Right forelimb (tissue), 1 donor: ENCODE results near the gene SLC25A51.
"Not testable (repeated sequence)": the region's sequence is repeated elsewhere in the genome, so short reads cannot be mapped to it uniquely, and the experiment has no call there.

Experiments
- DNase-seq: peaks from one replicate; pipeline ENCODE4 v3.0.0-alpha.2; 2018

The SLC25A51 gene

DNA sequence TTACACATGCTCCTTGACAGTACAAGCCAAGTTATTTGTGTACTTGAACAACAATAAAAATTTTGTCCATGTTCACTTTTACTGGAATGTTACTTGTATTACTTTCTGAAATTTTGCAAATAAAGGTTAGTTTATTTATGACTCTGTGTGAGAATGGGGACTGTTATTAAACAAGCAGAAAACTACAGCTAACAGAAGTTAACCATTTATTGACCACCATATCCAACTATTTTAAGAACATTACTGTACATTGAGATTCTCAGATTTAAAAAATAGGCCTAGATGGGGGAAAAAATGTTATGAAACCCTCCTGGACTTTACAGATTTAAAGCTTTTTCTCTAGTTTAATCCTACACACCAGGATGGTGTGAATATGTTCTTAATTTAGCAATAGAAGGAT, 1.8 kb downstream of the SLC25A51 start:
- no peak for DNase-seq

DNA sequence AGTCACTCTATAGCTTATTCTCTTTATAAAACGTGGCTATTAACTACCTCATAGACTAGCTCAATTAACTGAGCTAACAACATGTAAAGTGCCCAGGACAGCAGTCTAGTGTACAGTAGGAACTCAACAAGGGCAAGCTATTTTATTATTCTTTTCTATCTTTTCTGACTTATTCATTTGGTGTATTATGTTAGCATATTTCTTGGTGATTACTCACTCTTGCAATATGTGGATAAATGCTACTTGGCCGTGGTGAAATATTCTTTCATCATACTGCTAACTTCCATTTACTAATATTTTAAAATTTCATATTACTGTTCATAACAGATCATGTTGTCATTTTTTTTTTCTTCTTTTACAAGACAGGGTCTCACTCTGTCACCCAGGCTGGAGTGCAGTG, 4.9 kb downstream of the SLC25A51 start:
- no peak for DNase-seq

DNA sequence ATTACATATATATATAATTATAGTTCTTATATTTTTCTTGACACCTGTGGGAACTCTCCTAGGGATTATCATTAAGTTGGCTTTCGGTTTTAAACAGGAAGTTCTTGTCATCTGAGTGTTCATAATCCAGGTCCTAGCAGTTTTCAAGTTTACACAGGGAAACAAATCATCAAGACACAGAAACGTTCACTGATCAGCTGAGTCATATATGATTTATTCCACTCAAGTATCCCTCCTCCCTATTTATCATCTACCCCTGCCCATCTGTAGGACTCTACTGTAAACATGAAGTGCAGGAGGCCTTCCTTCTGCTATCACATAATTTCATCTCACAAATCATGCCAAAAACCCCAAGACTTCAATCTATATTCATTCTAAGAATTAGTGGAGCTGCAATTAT, 6.3 kb downstream of the SLC25A51 start:
- no peak for DNase-seq

DNA sequence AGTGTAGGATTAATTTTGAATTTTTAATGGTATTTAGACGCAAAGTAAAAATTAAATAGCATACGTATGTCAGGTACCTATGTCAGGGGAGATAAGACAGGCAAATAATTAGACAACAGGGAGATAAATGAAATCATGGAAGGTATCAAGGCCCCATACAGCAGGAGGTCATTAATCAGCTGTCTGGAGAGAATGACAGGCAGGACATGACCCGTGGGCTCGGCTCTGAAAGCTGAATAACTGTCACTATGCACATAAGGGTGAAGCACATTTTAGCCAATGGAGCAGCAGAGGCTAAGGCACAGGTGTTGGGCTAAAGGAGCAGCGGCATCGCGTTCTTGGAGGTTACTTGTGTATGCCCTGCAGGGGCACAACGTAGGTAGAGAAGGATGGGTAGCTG, 11.9 kb downstream of the SLC25A51 start:
- no peak for DNase-seq

DNA sequence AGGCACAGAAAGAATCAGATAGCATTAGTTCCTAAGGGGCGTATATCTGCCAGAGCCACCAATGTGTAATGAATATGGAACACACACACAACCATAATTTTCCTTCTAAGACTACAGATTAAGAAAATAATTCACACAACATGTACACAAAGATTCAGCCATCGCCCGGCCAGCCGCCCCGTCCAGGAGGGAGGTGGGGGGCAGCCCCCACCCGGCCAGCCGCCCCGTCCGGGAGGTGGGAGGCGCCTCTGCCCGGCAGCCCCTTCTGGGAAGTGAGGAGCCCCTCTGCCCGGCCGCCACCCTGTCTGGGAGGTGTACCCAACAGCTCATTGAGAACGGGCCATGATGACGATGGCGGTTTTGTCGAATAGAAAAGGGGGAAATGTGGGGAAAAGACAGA, 12.9 kb downstream of the SLC25A51 start:
- not testable (repeated sequence) for DNase-seq

DNA sequence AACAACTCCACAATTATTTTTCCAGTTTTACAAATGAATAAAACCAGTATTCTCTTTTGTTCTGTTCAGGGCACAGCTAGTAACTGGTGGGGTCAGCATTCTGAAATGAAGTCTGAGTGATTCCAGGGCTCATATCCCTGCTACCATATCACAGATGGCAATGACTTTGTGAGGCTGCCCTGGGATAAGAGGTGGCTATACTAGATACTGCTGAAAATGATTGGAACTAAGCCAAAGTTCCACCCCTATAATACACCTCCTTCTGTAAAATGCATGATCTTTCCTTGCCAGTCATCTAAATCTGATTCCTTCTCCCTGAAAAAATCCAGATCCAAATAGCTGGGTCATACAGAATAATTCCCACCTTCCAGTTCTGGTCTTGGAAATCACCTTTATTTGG, 14.4 kb downstream of the SLC25A51 start:
- DNase-seq, result no peak

DNA sequence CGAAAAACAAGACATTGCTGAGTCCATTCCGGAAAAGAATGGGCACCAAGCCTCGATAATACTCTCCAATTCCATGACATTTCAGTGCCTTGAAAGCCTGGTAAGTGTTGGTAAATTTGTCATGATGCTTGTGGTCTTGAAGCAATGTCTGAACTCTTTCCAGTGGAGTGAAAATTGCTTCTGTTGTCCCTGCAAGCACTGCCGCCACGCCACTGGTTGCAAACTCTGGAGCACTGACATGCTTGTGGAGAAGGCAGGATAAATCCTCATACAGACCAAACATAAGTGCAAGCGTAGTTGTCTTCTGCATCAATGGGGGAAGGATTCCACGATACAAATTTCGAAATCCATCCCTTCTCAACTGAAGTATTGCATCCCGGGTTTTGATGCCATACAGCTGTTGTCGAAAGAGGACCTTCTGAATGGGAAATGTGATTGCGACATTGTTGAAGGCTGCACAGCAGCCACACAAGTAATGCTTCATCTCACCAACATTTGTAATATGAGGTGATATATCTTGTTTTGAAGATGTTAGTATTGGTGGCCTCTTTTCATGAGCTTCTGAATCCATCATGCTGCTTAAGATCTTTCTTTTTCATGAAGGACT, 15.8 kb downstream of the SLC25A51 start:
- not testable (repeated sequence) for DNase-seq

DNA sequence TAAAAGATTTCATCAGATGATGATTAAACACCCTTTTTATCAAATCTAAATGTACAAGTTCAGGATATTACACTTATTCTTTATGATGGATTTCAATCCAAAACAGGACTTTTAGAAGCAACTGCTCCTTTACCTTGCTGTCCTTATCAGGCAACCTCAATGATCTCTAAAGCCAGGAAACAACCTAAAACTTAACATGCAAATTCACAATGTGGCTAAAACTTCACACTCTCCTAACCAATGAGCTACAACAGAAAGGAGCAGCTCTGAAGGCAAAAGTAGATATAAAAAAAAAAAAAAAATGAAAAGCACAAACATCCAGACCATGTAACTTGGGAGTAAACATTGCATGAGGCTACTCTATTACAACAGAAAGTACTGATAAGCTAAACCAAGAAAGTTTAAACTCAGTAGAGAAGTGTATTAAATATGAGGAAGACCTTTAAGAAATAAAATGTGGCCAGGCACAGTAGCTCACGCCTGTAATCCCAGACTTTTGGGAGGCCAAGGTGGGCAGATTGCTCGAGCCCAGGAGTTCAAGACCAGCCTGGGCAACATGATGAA, 22.9 kb downstream of the SLC25A51 start:
- DNase-seq, result no peak

DNA sequence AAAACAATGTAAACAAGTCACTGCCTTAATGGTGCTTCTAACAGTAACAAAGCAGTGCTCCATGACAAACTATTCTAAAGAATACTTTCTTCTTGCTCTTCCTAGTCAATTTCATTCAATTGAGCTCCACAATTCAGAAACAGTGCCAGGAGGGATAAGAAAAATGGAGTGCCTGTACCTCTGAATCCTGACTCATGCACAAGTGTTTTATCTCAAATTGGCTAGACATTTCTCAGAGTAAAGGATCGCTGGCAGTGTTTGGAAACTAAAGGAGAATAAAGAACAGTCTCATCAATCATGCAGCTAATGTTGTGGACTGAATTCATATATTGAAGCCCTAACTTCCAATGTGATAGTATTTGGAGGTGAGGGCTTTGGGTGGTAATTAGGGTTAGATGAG, 27.6 kb downstream of the SLC25A51 start:
- DNase-seq, result no peak

DNA sequence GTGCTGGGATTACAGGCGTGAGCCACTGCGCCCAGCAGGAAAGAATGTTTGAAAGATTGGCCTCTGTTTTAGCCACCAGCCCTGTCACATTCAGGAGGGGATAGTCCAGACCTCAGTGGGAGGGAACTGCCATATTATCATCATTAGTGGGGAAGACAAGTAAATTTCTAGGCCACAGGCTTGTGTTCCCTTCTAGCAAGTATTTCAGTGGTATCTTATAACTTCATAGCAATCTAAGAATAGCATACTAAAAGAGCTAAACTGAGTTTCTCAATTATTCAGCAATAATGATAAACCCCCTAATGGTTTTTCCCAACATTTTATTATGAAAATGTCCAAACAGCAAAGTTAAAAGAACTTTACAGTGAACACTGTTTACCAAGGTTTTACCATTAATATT, 30.0 kb downstream of the SLC25A51 start:
- DNase-seq, result no peak

DNA sequence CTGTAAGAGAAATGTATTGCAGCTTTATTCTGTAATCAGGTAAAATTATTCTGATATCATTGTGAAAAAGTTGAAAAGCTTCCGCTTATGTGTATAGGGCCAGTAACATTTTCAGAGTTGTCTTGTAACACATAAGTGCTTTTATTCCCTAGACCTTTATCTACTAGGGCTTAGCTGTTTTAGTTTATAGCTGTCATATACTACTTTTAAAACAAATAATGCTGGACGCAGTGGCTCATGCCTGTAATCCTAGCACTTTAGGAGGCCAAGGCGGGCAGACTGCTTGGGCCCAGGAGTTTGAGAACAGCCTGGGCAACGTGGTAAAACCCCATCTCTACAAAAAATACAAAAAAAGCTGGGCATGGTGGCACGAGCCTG, 33.1 kb downstream of the SLC25A51 start:
- DNase-seq, result no peak

DNA sequence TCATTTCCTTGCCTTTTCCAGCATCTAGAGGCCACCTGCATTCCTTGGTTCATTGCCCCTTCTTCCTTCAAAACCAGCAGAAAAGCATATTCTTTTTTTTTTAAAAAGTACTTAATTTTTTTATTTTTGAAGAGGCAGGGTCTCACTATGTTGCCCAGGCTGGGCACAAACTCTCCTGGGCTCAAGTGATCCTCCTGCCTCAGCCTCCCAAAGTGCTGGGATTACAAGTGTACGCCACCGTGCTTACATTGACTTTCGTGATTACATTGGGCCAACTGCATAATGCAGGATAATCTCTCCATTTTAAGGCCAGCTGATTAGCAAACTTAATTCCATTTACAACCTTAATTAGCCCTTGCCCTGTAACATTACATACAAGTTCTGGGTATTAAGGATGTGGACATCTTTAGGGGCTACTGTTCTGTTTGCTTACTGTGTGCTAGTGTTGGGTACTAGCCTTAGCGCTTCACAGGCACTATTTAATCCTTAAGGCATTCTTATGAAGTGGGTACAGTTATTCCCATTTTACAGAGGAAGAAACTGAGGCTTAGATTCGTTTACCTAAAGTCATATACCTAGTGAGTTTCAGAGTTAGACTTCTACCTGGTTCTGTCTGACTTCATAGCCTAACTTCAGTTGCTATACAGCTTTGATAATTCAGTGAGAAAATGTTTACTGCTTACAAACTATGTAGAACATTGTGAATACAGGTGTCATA, 33.7 kb downstream of the SLC25A51 start:
- DNase-seq, result no peak

DNA sequence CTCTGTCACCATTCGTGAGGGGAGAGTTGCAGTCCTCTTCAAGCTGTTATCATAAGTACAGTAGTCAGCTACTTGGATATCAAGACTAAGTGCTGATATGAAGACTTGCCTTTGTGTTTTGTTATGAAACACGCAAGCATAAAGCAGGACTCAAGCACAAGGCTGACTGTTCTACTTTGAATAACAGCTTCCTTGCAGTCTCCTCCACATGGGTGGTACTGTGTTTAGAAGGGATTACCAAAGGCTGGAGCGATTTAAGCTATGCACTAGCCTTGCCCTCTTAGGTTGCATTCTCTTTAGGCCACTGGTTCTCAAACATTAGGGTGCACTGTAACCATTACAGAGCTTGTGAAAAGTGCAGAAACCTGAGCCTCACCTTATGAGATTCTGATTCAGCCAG, 41.4 kb downstream of the SLC25A51 start:
- DNase-seq, result no peak

DNA sequence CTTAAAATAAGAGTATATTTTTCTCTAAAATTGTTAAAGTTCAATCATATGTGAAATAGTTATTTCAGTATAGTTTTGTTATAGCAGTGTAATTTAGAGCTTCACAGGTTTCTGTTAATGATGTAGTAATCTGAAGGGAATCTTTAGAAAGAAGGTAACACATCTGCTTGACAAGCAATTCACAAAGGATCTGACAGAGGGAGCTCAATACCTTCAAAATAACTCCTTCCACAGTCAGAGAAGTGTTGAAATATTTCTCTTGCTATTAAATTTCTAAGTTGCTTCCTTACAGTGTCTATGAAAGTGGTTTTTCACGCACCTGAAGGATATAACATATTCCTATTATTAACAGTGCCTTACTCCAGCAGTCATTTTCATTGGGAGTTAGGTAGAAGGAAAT, 44.9 kb downstream of the SLC25A51 start:
- no peak for DNase-seq

DNA sequence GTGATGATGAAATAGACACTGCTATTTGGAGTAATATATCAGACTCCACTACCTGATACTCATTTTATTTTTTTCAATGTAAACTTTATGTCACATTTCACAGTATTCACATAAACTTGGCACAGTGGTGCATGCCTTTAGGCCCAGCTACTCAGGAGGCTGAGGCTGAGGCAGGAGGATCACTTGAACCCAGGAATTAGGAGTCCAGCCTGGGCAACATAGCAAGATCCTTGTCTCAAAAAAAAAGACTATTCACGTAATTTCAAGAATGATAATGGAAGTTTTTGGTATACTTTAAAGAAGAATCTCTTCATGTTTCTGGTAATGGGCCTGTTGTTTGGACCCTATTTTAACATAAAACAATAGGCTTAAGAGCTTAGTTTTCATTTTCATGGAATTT, 47.4 kb downstream of the SLC25A51 start:
- DNase-seq, result no peak

DNA sequence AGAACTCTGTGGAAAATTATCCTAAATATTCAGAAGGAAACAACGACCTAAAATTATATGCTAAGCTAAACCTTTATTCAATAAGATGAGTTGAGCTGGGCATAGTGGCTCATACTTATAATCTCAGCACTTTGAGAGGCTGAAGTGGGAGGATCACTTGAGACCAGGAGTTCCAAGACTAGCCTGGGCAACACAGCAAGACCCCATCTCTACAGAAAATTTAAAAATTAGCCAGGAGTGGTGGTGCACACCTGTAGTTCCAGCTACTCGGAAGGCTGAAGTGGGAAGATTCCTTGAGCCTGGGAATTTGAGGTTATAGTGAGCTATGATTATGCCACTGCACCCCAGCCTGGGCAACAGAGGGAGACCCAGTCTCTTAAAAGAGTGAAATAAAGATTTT, 51.7 kb downstream of the SLC25A51 start:
- no peak for DNase-seq

DNA sequence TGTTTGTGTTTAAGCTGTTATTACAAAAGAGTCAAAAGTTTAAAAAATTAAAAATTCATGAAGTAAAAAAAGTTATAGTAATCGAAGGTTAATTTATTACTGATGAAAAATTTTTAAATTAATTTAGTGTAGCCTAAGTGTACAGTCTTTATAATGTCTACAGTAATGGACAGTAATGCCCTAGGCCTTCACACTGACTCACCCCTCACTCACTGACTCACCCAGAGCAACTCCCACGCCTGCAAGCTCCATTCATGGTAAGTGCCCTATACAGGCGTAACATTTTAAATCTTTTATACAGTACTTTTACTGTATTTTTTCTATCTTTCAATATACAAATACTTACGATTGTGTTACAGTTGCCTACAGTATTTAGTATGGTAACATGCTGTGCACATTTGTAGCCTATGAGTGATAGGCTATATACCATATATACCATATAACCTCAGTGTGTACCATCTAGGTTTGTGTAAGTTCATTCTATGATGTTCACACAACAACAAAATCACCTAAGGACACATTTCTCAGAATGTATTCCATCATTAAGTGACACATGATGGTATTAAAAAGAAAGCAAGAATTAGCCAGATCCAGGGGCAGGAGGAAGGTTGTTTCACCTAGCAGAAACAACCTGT, 63.2 kb downstream of the SLC25A51 start:
- no peak for DNase-seq

DNA sequence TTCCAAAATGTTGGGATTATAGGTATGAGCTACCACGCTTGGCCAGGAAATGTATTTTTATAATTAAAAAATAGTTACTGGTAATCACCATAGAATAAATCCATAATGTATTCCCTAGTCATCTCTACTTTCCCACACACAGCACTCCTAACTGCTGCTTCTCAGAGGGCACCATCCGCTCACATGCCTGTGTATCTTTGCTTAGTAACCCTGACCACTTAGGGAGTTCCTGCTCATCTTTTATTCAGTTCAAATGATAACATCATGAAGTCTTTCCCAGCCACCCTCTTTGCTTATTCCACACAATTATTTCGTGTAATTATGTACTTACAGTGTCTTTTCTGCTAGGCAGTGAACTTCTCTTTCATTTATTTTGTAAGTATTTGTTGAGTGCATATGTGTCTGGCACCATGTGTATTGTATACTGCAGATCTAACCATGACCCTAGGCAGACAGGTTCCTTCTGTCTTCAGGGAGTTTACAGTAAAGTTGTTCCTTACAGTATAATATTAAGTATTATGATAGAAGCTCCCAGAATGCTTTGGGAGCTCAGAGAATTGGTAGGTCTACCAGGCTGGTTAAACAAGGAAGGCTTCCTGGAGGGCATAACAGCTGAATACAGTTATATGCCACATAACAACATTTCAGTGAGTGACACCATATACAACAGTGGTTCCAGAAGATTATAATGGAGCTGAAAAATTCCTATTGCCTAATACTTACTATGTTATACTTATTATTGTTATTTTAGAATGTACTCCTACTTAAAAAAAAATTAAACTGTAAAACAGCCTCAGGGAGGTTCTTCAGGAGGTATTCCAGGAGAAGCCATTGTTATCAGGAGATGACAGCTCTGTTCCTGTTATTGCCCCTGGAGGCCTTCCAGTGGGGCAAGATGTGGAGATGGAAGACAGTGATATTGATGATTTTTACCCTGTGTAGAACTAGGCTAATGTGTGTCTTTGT, 64.1 kb downstream of the SLC25A51 start:
- no peak for DNase-seq
